ENCODE measurements around the gene PRKAG1.

The PRKAG1 gene

GRCh38 chr12:48997719-48998496, 20.7 kb downstream of the PRKAG1 start:
- H3K4me1 ChIP-seq (ENCODE audit: low read depth, poor library complexity, severe bottlenecking) = peaks cover 29% of the 10 kb centered on the region
- no peaks in the 10 kb centered on the region; the same call in 1 of the 2 replicates for H3K27me3 ChIP-seq (ENCODE audit: insufficient read depth, low read depth)
- no peaks in the 10 kb centered on the region for H4K20me1 ChIP-seq (ENCODE audit: insufficient read depth)
- H3K9ac ChIP-seq = peak overlapping the region; percentile 62; the same call in 1 of the 2 replicates
- no peak for TF ChIP-seq CTCF (conservative IDR thresholded peaks at IDR 0.05; ENCODE audit: low read depth, low read length)
- H3K4me3 ChIP-seq (IDR thresholded peaks at IDR 0.05; ENCODE audit: insufficient read depth, low read depth, low read length) = no peak overlapping the region
- H3K36me3 ChIP-seq (ENCODE audit: insufficient read depth) = no peaks in the 10 kb centered on the region
- H3K4me2 ChIP-seq = peak overlapping the region; percentile 94
- H3K79me2 ChIP-seq (ENCODE audit: insufficient read depth, low read depth) = no peaks in the 10 kb centered on the region
- H3K27ac ChIP-seq = no peak overlapping the region
- peak overlapping the region; percentile 80 for H2AFZ ChIP-seq (ENCODE audit: low read depth)

DNA sequence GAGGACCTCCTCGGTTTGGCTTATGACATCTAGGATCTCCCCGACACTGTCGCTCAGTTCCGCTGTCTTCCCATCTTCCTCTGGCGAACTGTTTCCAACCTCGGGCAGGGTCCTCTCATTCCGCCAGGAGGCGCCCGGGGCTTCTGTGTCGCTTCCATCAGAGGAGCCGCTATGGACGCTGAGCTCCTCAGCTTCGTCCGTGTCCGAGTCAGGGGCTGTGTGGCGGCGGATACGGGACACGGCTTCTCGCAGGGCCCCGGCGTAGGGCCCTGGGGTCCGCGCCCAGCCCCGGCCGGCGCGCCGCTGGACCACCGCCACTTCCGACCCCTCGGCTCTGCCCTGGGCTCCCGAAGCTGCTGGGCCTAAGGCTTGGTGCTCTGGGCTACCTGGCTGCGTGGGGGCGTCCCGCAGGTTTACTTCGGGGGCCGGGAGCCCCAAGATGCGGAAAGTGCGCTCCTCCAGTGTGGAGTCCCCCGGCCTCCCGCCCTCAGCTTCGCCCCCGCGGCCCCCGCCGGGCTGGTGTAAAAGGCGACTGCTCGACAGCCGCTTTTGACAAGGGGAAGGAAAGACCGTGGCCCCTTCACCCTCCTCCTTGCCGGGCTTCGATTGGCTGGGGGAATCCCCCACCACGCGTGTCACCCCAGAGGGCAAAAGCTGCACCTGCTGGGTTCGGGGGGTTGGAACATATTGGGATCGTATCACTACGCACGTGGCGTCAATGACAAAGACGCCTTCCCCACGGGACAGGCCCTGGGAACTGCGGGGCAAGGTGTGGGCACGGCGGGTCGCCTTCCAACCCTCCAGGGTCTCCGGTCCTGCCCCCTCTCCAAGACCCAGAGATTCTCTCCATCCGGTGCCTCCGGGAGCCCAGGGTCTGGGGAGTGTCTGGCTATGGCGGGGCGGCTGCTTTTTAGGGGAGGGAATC, 21.5 kb downstream of the PRKAG1 start:
- TF ChIP-seq CTCF (conservative IDR thresholded peaks at IDR 0.05; ENCODE audit: low read depth, low read length) = peak; percentile 28; the same call in 1 of the 2 replicates
- H3K79me2 ChIP-seq (ENCODE audit: insufficient read depth, low read depth) = no peaks in the 10 kb centered on the region
- H3K4me1 ChIP-seq (ENCODE audit: low read depth, poor library complexity, severe bottlenecking) = peaks cover 29% of the 10 kb centered on the region
- H3K9ac ChIP-seq = no peak overlapping the region
- no peaks in the 10 kb centered on the region for H4K20me1 ChIP-seq (ENCODE audit: insufficient read depth)
- H3K27me3 ChIP-seq (ENCODE audit: insufficient read depth, low read depth) = no peaks in the 10 kb centered on the region; the same call in 1 of the 2 replicates
- no peak overlapping the region for H2AFZ ChIP-seq (ENCODE audit: low read depth)
- H3K36me3 ChIP-seq (ENCODE audit: insufficient read depth) = no peaks in the 10 kb centered on the region
- no peak overlapping the region for H3K4me3 ChIP-seq (IDR thresholded peaks at IDR 0.05; ENCODE audit: insufficient read depth, low read depth, low read length)
- no peak overlapping the region for H3K27ac ChIP-seq
- no peak overlapping the region; the same call in 1 of the 2 replicates for H3K4me2 ChIP-seq

DNA sequence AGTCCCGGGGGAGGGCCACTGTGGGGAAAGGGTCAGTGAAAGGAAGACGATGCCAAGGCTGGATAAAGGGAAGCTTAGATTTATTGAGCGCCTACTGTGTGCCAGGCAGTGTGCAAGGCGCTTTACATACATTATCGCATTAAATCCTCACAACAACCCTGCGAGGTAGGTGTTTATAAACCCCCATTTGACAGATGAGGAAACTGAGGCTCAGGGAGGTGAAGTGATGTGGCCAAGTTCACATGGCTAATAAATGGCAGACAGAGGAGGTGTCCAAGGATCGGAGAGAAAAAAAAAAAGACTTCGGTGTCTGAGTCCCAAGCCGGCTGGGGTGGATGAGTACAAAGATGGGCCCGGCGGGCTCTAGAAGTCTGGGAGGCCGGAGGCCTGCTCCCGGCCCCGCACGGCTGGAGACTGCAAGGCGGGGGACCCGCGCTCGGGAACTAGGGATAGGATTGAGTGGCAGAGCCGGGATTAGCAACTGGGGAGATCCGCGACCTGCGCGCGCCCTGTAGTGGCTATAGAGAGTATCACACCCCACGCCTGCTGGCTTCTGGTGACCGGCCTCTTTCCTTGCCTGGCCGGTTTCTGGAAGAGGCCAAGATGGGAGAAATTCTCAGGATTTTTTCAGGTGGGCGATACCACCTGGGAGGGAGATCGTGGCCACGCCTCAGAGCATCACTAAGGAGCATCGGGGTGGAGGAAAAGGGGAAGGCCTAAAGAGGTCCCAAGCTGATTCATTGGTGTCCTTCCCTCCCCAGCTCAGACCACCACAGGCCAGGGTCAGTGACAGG, 23.3 kb downstream of the PRKAG1 start:
- no peaks in the 10 kb centered on the region for H3K36me3 ChIP-seq (ENCODE audit: insufficient read depth)
- H4K20me1 ChIP-seq (ENCODE audit: insufficient read depth) = no peaks in the 10 kb centered on the region
- no peak overlapping the region for H3K27ac ChIP-seq
- peak overlapping the region; percentile 81 for H3K4me2 ChIP-seq
- no peaks in the 10 kb centered on the region for H3K79me2 ChIP-seq (ENCODE audit: insufficient read depth, low read depth)
- H3K4me3 ChIP-seq (IDR thresholded peaks at IDR 0.05; ENCODE audit: insufficient read depth, low read depth, low read length) = no peak overlapping the region
- no peaks in the 10 kb centered on the region; the same call in 1 of the 2 replicates for H3K27me3 ChIP-seq (ENCODE audit: insufficient read depth, low read depth)
- TF ChIP-seq CTCF (conservative IDR thresholded peaks at IDR 0.05; ENCODE audit: low read depth, low read length) = peak; percentile 75
- H2AFZ ChIP-seq (ENCODE audit: low read depth) = peak overlapping the region; percentile 77; the same call in 1 of the 2 replicates
- peaks cover 26% of the 10 kb centered on the region for H3K4me1 ChIP-seq (ENCODE audit: low read depth, poor library complexity, severe bottlenecking)
- H3K9ac ChIP-seq = no peak overlapping the region

Measured in KMS-11 (cell line).